PFSK-1 (cell line): ENCODE measurements around the gene MRPL54.

Source experiments
- POLR2AphosphoS5 ChIP-seq: IDR thresholded peaks from 2 replicates; pipeline ENCODE4 v1.6.1; 2012; ENCODE audit warnings: low read depth, mild to moderate bottlenecking, control low read depth, low read length, moderate library complexity
- REST ChIP-seq, 2 experiments: IDR thresholded peaks; 2 replicates each; pipeline versions ENCODE4 v1.6.1 to v1.8.0; 2011 to 2012; ENCODE audit warnings: low read depth in 2 of 2, low read length in 2 of 2, control low read depth in 1 of 2, inconsistent platforms in 1 of 2, mild to moderate bottlenecking in 1 of 2, moderate library complexity in 1 of 2; ENCODE audit not compliant: insufficient read depth in 1 of 2

- TF ChIP-seq REST (IDR thresholded peaks at IDR 0.05; ENCODE audit: insufficient read depth in 1 of 2, low read depth in 2 of 2, low read length in 2 of 2) (no peak), POLR2AphosphoS5 (no peak)
Measured at GRCh38 chr19:3725640-3726310, 36.7 kb upstream of the MRPL54 start.
